OCI-LY3 (cell line): ENCODE results near the gene B3GALT6.

Experiments used
- H2AFZ ChIP-seq: fragments of 200-600, 300-600 bp; shearing (Covaris generic); 2 replicates; pipeline ENCODE4 v1.6.0; 2014; ENCODE audit warnings: antibody characterized with exemption, low read depth, low read length
- H3K27ac ChIP-seq: fragments of 200-600, 300-600 bp; sonication (generic); 2 replicates; pipeline ENCODE4 v1.5.1; 2014; ENCODE audit warnings: mild to moderate bottlenecking, low read length, moderate library complexity, mixed read lengths
- H3K27me3 ChIP-seq: fragments of 200-600, 300-600 bp; sonication (generic); 2 replicates; pipeline ENCODE4 v1.6.1; 2014; ENCODE audit warnings: low read depth, low read length, mixed read lengths
- H3K36me3 ChIP-seq: fragments of 200-600, 300-600 bp; sonication (generic); replicated peaks from 2 replicates; pipeline ENCODE3; 2014; ENCODE audit warnings: low read depth, low read length, mixed read lengths
- H3K4me1 ChIP-seq: fragments of 300-600, 200-600 bp; sonication (generic); 2 replicates; pipeline ENCODE4 v1.6.1; 2014; ENCODE audit warnings: low read length, mixed read lengths
- H3K4me2 ChIP-seq: fragments of 200-600, 300-600 bp; sonication (generic); 2 replicates; pipeline ENCODE4 v1.6.1; 2014; ENCODE audit warnings: low read length, mixed read lengths
- H3K4me3 ChIP-seq: fragments of 300-600, 200-600 bp; sonication (generic); 2 replicates; pipeline ENCODE4 v1.5.1; 2014; ENCODE audit warnings: antibody characterized with exemption, mild to moderate bottlenecking, low read length, moderate library complexity
- H3K79me2 ChIP-seq: fragments of 300-600, 200-600 bp; shearing (Covaris generic); 2 replicates; pipeline ENCODE4 v1.6.1; 2014; ENCODE audit warnings: mild to moderate bottlenecking, low read length, mixed read lengths
- H3K9ac ChIP-seq: fragments of 300-600, 200-600 bp; shearing (Covaris generic); 2 replicates; pipeline ENCODE4 v1.6.0; 2014; ENCODE audit warnings: mild to moderate bottlenecking, low read length, moderate library complexity
- H3K9me3 ChIP-seq: fragments of 200-600, 300-600 bp; shearing (Covaris generic); 2 replicates; pipeline ENCODE4 v1.6.1; 2014; ENCODE audit warnings: low read length, mixed read lengths; ENCODE audit not compliant: insufficient read depth
- H4K20me1 ChIP-seq: fragments of 200-600, 300-600 bp; sonication (generic); 2 replicates; pipeline ENCODE4 v1.6.1; 2016; ENCODE audit warnings: low read length, mixed read lengths; ENCODE audit not compliant: insufficient read depth
- CTCF ChIP-seq: fragments of 200-600, 300-600 bp; sonication (generic); IDR thresholded peaks from 2 replicates; pipeline ENCODE4 v1.5.1; 2014; ENCODE audit warnings: antibody characterized with exemption, low read length, low read depth
- EZH2phosphoT487 ChIP-seq: fragments of 200-600 bp; shearing (Covaris generic); IDR thresholded peaks from 2 replicates; pipeline ENCODE4 v1.6.1; 2018; ENCODE audit warnings: antibody characterized with exemption, mixed run types, low read depth

Gene B3GALT6

GRCh38 chr1:1222575-1223225 lies 9.3 kb upstream of the B3GALT6 start:
- Histone ChIP-seq H3K9me3 (no peaks in the 10 kb centered on the region), H3K4me1 (peaks cover 6% of the 10 kb centered on the region; the same call in 1 of the 2 replicates), H3K36me3 (peaks cover 33% of the 10 kb centered on the region), H3K79me2 (peaks cover 32% of the 10 kb centered on the region), H3K27ac (no peak overlapping the region), H3K27me3 (no peaks in the 10 kb centered on the region), H2AFZ (no peak overlapping the region), H4K20me1 (no peaks in the 10 kb centered on the region), H3K9ac (no peak overlapping the region), H3K4me2 (no peak overlapping the region), H3K4me3 (no peak overlapping the region)
- TF ChIP-seq EZH2phosphoT487 (no peak), CTCF (no peak)

DNA sequence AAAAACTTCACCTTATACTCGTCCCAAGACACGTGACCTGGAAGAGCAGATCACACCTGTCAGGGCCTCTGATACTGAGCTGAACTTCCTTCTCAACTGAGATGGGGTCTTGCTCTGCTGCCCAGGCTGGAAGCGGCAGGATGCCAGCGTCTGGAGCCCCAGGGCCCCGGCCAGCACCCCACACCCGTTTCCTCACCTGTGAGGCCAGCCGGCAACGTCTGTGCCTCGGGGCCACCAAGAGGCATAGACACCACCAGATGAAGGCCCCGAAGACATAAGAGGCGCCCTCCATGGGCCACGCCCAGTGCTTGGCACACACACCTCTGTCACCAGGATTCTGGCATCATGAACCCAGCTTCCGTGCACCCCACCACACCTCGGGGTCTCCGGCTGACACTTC lies 8.7 kb upstream of the B3GALT6 start:
- no peaks in the 10 kb centered on the region for H4K20me1 ChIP-seq
- no peak overlapping the region for H3K9ac ChIP-seq
- H3K27me3 ChIP-seq: no peaks in the 10 kb centered on the region
- peaks cover 6% of the 10 kb centered on the region; the same call in 1 of the 2 replicates for H3K4me1 ChIP-seq
- H3K36me3 ChIP-seq: peaks cover 35% of the 10 kb centered on the region
- no peak overlapping the region for H3K27ac ChIP-seq
- TF ChIP-seq CTCF (no peak), EZH2phosphoT487 (no peak)
- H3K4me3 ChIP-seq: no peak overlapping the region
- H3K4me2 ChIP-seq: no peak overlapping the region
- H3K9me3 ChIP-seq: no peaks in the 10 kb centered on the region
- H3K79me2 ChIP-seq: peaks cover 38% of the 10 kb centered on the region
- no peak overlapping the region for H2AFZ ChIP-seq

DNA sequence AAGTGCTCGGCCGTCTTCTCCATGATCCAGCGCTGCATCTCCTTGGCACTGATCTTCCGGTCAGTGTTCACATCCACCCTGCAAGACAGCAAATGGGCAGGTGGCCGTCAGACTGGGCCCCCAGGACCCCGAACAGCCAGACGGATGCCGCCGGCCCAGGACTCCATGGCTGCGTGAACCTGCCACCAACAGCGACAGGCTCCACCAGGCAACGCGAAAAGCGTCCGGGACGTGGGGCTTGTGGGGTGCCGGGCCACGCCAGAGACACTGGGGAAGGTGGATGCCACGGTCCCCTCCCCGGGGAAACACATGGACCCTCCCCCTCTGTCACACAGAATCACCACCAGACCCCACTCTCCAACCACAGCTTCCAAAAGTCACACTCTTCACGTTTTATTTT lies 8.1 kb upstream of the B3GALT6 start:
- H4K20me1 ChIP-seq: 0 out of 2 replicates have a peak, but pooled peaks cover 2% of the 10 kb centered on the region
- no peak overlapping the region for H3K4me3 ChIP-seq
- H3K36me3 ChIP-seq: peaks cover 37% of the 10 kb centered on the region
- no peak overlapping the region for H3K9ac ChIP-seq
- peaks cover 44% of the 10 kb centered on the region for H3K79me2 ChIP-seq
- no peak overlapping the region for H2AFZ ChIP-seq
- H3K27me3 ChIP-seq: no peaks in the 10 kb centered on the region
- H3K4me1 ChIP-seq: peaks cover 6% of the 10 kb centered on the region; the same call in 1 of the 2 replicates
- H3K27ac ChIP-seq: no peak overlapping the region
- H3K9me3 ChIP-seq: no peaks in the 10 kb centered on the region
- TF ChIP-seq EZH2phosphoT487 (no peak), CTCF (no peak)
- H3K4me2 ChIP-seq: no peak overlapping the region

- H3K79me2 ChIP-seq: peaks cover 58% of the 10 kb centered on the region
- no peak overlapping the region for H2AFZ ChIP-seq
- peaks cover 42% of the 10 kb centered on the region for H3K36me3 ChIP-seq
- no peak overlapping the region for H3K4me2 ChIP-seq
- H3K27ac ChIP-seq: no peak overlapping the region
- no peaks in the 10 kb centered on the region for H3K9me3 ChIP-seq
- no peak overlapping the region for H3K9ac ChIP-seq
- H3K27me3 ChIP-seq: no peaks in the 10 kb centered on the region
- TF ChIP-seq CTCF (no peak), EZH2phosphoT487 (no peak)
- H4K20me1 ChIP-seq: 0 out of 2 replicates have a peak, but pooled peaks cover 2% of the 10 kb centered on the region
- no peak overlapping the region for H3K4me3 ChIP-seq
- peaks cover 3% of the 10 kb centered on the region; the same call in 1 of the 2 replicates for H3K4me1 ChIP-seq
Observed at GRCh38 chr1:1225238-1225845, 6.7 kb upstream of the B3GALT6 start.
